IMR-90 (cell line): ENCODE results near the gene TUBB4A. TPM values are rescaled to one million over a fixed set of nuclear protein-coding genes. Genes with fewer than 3 reads are reported as not detected.

ENCODE experiments used
- ATAC-seq: fragments of 200-7000 bp; cut with Tn5 transposase; 2 replicates; pipeline ENCODE4 v1.9.1; 2020; ENCODE audit warnings: low read depth, mild to moderate bottlenecking, moderate library complexity
- BruUV-seq: library from RNA; stranded (reverse); fragments of 400-500 nt; replicated peaks from 2 replicates; lab custom pipeline; 2021; lab: Mats Ljungman, UMichigan
- CTCF ChIA-PET: fragments of 300-600 bp; formaldehyde crosslinking; extraction: SDS; loops from one replicate; lab custom pipeline; 2021; ENCODE audit warnings: antibody characterized with exemption; lab: Yijun Ruan, JAX
- POLR2A ChIA-PET: fragments of 300-600 bp; sonication (Branson Sonifier 250); formaldehyde crosslinking; loops from one replicate; lab custom pipeline; 2022; ENCODE audit warnings: antibody characterized with exemption; ENCODE audit not compliant: unreplicated experiment; lab: Charles Lee
- DNase-seq: peaks from one replicate; pipeline ENCODE4 v3.0.0; 2013
- H2AFZ ChIP-seq: replicated peaks from 2 replicates; pipeline ENCODE3; 2013; ENCODE audit warnings: low read length, mild to moderate bottlenecking; ENCODE audit not compliant: poor library complexity
- H2AK5ac ChIP-seq: 2 replicates; pipeline ENCODE4 v1.6.1; 2013; ENCODE audit warnings: low read depth, low read length, inconsistent platforms
- H2AK9ac ChIP-seq: replicated peaks from 2 replicates; pipeline ENCODE3; 2013; ENCODE audit warnings: mild to moderate bottlenecking, low read depth, low read length, moderate library complexity; ENCODE audit not compliant: poor library complexity
- H2BK120ac ChIP-seq: 2 replicates; pipeline ENCODE4 v1.6.1; 2013; ENCODE audit warnings: low read depth, low read length, inconsistent platforms
- H2BK15ac ChIP-seq: 3 replicates; pipeline ENCODE4 v1.6.1; 2013; ENCODE audit warnings: low read depth, low read length, inconsistent platforms
- H2BK20ac ChIP-seq: 2 replicates; pipeline ENCODE4 v1.6.1; 2013; ENCODE audit warnings: low read depth, mild to moderate bottlenecking, inconsistent platforms, low read length, moderate library complexity
- H2BK5ac ChIP-seq: 2 replicates; pipeline ENCODE4 v1.6.1; 2013; ENCODE audit warnings: mild to moderate bottlenecking, low read depth, low read length, inconsistent platforms; ENCODE audit not compliant: poor library complexity, severe bottlenecking
- H3K14ac ChIP-seq: replicated peaks from 2 replicates; pipeline ENCODE4 v1.6.1; 2013; ENCODE audit warnings: low read depth, low read length, inconsistent platforms
- H3K18ac ChIP-seq: 2 replicates; pipeline ENCODE4 v1.6.1; 2013; ENCODE audit warnings: low read depth, low read length, control low read depth
- H3K23ac ChIP-seq: 2 replicates; pipeline ENCODE4 v1.6.1; 2013; ENCODE audit warnings: low read depth, low read length, inconsistent platforms
- H3K27ac ChIP-seq: 2 replicates; pipeline ENCODE4 v1.5.1; 2013; ENCODE audit warnings: mild to moderate bottlenecking, control low read depth, low read length; ENCODE audit not compliant: insufficient read depth
- H3K27me3 ChIP-seq: 2 replicates; pipeline ENCODE4 v1.6.1; 2013; ENCODE audit warnings: low read length; ENCODE audit not compliant: control insufficient read depth, insufficient read depth
- H3K36me3 ChIP-seq: 2 replicates; pipeline ENCODE4 v1.6.1; 2013; ENCODE audit warnings: low read length, mixed read lengths; ENCODE audit not compliant: control insufficient read depth, insufficient read depth
- H3K4ac ChIP-seq: 2 replicates; pipeline ENCODE4 v1.6.1; 2013; ENCODE audit warnings: low read depth, low read length, inconsistent platforms
- H3K4me1 ChIP-seq: 2 replicates; pipeline ENCODE4 v1.6.1; 2013; ENCODE audit warnings: low read length, mixed read lengths; ENCODE audit not compliant: control insufficient read depth, insufficient read depth
- H3K4me2 ChIP-seq: 2 replicates; pipeline ENCODE4 v1.6.1; 2013; ENCODE audit warnings: low read depth, mild to moderate bottlenecking, control low read depth, low read length, moderate library complexity
- H3K4me3 ChIP-seq: 2 replicates; pipeline ENCODE4 v1.5.1; 2013; ENCODE audit warnings: low read depth, mild to moderate bottlenecking, control low read depth, low read length, moderate library complexity; ENCODE audit not compliant: insufficient read depth
- H3K56ac ChIP-seq: 2 replicates; pipeline ENCODE4 v1.6.1; 2013; ENCODE audit warnings: low read length, inconsistent platforms; ENCODE audit not compliant: insufficient read depth; ENCODE audit errors: extremely low read depth
- H3K79me1 ChIP-seq, 2 experiments: 2 replicates each; pipeline ENCODE4 v1.6.1; 2013; ENCODE audit warnings: low read length in 2 of 2, inconsistent platforms in 1 of 2, low read depth in 1 of 2
- H3K9ac ChIP-seq: 2 replicates; pipeline ENCODE4 v1.6.1; 2013; ENCODE audit warnings: low read depth, low read length, control low read depth
- H3K9me1 ChIP-seq: 2 replicates; pipeline ENCODE4 v1.6.1; 2013; ENCODE audit warnings: low read length, inconsistent platforms; ENCODE audit not compliant: insufficient read depth
- H3K9me3 ChIP-seq: 2 replicates; pipeline ENCODE4 v1.6.1; 2013; ENCODE audit warnings: low read length; ENCODE audit not compliant: control insufficient read depth, insufficient read depth
- H4K20me1 ChIP-seq: 2 replicates; pipeline ENCODE4 v1.6.1; 2013; ENCODE audit warnings: low read length, inconsistent platforms; ENCODE audit not compliant: insufficient read depth
- H4K5ac ChIP-seq: 2 replicates; pipeline ENCODE4 v1.6.1; 2013; ENCODE audit warnings: mild to moderate bottlenecking, low read depth, low read length, control low read depth
- H4K8ac ChIP-seq, 2 experiments: 2 replicates each; pipeline ENCODE4 v1.6.1; 2013; ENCODE audit warnings: low read depth in 2 of 2, low read length in 2 of 2, control low read depth in 1 of 2, inconsistent platforms in 1 of 2
- H4K91ac ChIP-seq: 2 replicates; pipeline ENCODE4 v1.6.1; 2013; ENCODE audit warnings: low read depth, low read length, inconsistent platforms; ENCODE audit not compliant: insufficient read depth
- BHLHE40 ChIP-seq: fragments of 150-350 bp; IDR thresholded peaks from 2 replicates; pipeline ENCODE4 v1.6.1; 2016; ENCODE audit warnings: mild to moderate bottlenecking, low read depth, low read length
- CEBPB ChIP-seq: IDR thresholded peaks from 2 replicates; pipeline ENCODE4 v1.6.1; 2012; ENCODE audit warnings: low read depth, low read length, improper control_type of control experiment
- CHD1 ChIP-seq: IDR thresholded peaks from 2 replicates; pipeline ENCODE4 v1.6.1; 2012; ENCODE audit warnings: low read depth, low read length, improper control_type of control experiment
- ELK1 ChIP-seq: fragments of 150-350 bp; IDR thresholded peaks from 2 replicates; pipeline ENCODE4 v1.6.1; 2016; ENCODE audit warnings: low read depth, mild to moderate bottlenecking, low read length, moderate library complexity, borderline replicate concordance
- FOS ChIP-seq: fragments of 150-350 bp; IDR thresholded peaks from 2 replicates; pipeline ENCODE4 v1.6.1; 2016; ENCODE audit warnings: low read depth, low read length
- MAFK ChIP-seq: IDR thresholded peaks from 2 replicates; pipeline ENCODE4 v1.6.1; 2012; ENCODE audit warnings: low read depth, low read length, improper control_type of control experiment
- MAZ ChIP-seq: IDR thresholded peaks from 2 replicates; pipeline ENCODE4 v1.6.1; 2012; ENCODE audit warnings: low read depth, mild to moderate bottlenecking, low read length, improper control_type of control experiment, moderate library complexity, borderline replicate concordance
- MXI1 ChIP-seq: IDR thresholded peaks from 2 replicates; pipeline ENCODE4 v1.6.1; 2012; ENCODE audit warnings: low read depth, mild to moderate bottlenecking, low read length, moderate library complexity, borderline replicate concordance
- NFE2L2 ChIP-seq: fragments of 150-350 bp; IDR thresholded peaks from 2 replicates; pipeline ENCODE4 v1.6.1; 2016; ENCODE audit warnings: low read depth, mild to moderate bottlenecking, low read length
- POLR2A ChIP-seq: IDR thresholded peaks from 2 replicates; pipeline ENCODE4 v1.6.1; 2012; ENCODE audit warnings: mild to moderate bottlenecking, low read depth, low read length
- RAD21 ChIP-seq: IDR thresholded peaks from 2 replicates; pipeline ENCODE4 v1.6.1; 2012; ENCODE audit warnings: low read length, improper control_type of control experiment
- RCOR1 ChIP-seq: IDR thresholded peaks from 2 replicates; pipeline ENCODE4 v1.6.1; 2012; ENCODE audit warnings: mild to moderate bottlenecking, low read length, improper control_type of control experiment; ENCODE audit not compliant: insufficient replicate concordance
- RFX5 ChIP-seq: IDR thresholded peaks from 2 replicates; pipeline ENCODE4 v1.8.0; 2012; ENCODE audit warnings: low read depth, mild to moderate bottlenecking, low read length, moderate library complexity
- SMC3 ChIP-seq: fragments of 150-350 bp; IDR thresholded peaks from 2 replicates; pipeline ENCODE4 v1.6.1; 2016; ENCODE audit warnings: low read depth, mild to moderate bottlenecking, antibody characterized with exemption, low read length, moderate library complexity
- USF2 ChIP-seq: fragments of 150-350 bp; IDR thresholded peaks from 2 replicates; pipeline ENCODE4 v1.6.1; 2017; ENCODE audit warnings: mild to moderate bottlenecking, antibody characterized with exemption, low read length, low read depth
- WGBS, 2 experiments: methylation state at CpG; one replicate each; pipeline versions ENCODE4 v1.1.5 to v1.1.7; 2013; ENCODE audit warnings: missing lambda C conversion rate in 2 of 2; ENCODE audit not compliant: insufficient read length in 1 of 2; ENCODE audit errors: extremely low coverage in 2 of 2; 5-methylcytosine and 5-hydroxymethylcytosine counted together
- dilution Hi-C: fragments of 300-500 bp; cut with HindIII; formaldehyde crosslinking; loops from one replicate; pipeline ENCODE4 v1.14.3; 2018; ENCODE audit warnings: low sequenced_read_pairs; ENCODE audit not compliant: unreplicated experiment
- in situ Hi-C: fragments of 300-500 bp; cut with MboI; formaldehyde crosslinking; loops from 3 replicates; pipeline ENCODE4 v1.14.3; 2019; ENCODE audit warnings: low sequenced_read_pairs, inconsistent platforms, mixed read lengths
- intact Hi-C: fragments of 100-400 bp; cut with micrococcal nuclease; formaldehyde crosslinking; loops from 2 replicates; pipeline ENCODE4 v1.10.0; 2022
- polyA plus RNA-seq, 3 experiments: library from polyadenylated mRNA; depleted of rRNA; stranded (reverse); fragments of >200 nt; gene quantifications; 2 replicates each; pipeline ENCODE4 v1.2.3, GENCODE V29; 2012; ENCODE audit warnings: low replicate concordance in 1 of 3
- total RNA-seq: library from RNA; depleted of rRNA; stranded (reverse); fragments of >200 nt; gene quantifications from 2 replicates; pipeline ENCODE4 v1.2.3, GENCODE V29; 2012
- TF ChIP-seq, protein P1 (sequence below): conservative IDR thresholded peaks from 2 replicates; pipeline ENCODE4 v1.5.1; 2012; ENCODE audit warnings: mild to moderate bottlenecking, low read depth, low read length, improper control_type of control experiment

Gene TUBB4A
- total and polyA plus RNA-seq, 2 of the 4 experiments (the other 2 are of a cell fraction): not detected

DNA sequence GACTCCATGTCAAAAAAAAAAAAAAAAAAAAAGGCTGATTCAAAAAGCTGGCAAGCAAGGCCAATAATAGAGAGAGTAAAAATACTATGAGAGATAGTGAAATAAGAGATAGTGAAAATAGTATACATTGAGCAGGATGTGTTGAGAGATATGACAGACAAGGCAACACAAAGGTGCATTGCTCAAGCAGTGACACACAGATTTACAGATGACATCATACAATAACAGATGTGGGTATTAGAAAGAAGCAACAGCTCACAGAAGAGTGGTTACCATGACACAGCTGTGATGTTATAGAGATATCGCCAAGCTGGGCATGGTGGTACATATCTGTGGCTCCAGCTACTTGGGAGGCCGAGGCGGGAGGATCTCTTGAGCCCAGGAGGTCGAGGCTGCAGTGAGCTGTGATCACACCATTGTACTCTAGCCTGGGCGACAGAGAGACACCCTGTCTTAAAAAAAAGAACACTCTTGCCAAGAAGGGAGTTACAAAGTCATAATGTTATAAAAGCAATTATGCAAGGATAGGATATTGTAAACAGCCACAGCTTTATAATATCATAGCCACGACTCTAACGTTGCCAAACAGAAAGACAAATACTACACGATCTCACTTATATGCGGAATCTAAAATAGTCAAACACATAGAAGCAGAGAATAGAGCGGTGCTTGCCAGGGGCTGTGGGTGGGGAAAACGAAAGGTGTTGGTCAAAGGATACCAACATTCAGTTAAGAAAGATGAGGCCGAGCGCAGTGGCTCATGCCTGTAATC lies 39.0 kb upstream of the TUBB4A start:
- in situ Hi-C loops (no loop called here), dilution Hi-C loops (no loop called here), intact Hi-C loops (no loop called here)
- no peak overlapping the region for H3K18ac ChIP-seq
- no peak overlapping the region for H3K4me3 ChIP-seq
- H2BK120ac ChIP-seq: no peak overlapping the region
- no peak overlapping the region for H2AK9ac ChIP-seq
- no peak overlapping the region for H2BK20ac ChIP-seq
- POLR2A ChIA-PET: interaction anchor here (0.6 kb wide), 1 partner anchor 17 kb away, joined by 3 read pairs; no protein-coding TSS in a partner anchor
- H3K9me1 ChIP-seq: no peaks in the 10 kb centered on the region
- no peak for DNase-seq
- H3K4me2 ChIP-seq: no peak overlapping the region
- H4K20me1 ChIP-seq: no peaks in the 10 kb centered on the region
- TF ChIP-seq BHLHE40 (no peak), ELK1 (no peak), CEBPB (no peak), POLR2A (no peak), CHD1 (no peak), FOS (no peak), RAD21 (no peak), MAZ (no peak), USF2 (no peak), MAFK (no peak), RCOR1 (no peak), NFE2L2 (no peak), RFX5 (no peak), MXI1 (no peak), SMC3 (no peak)
- TF ChIP-seq, protein P1, sequence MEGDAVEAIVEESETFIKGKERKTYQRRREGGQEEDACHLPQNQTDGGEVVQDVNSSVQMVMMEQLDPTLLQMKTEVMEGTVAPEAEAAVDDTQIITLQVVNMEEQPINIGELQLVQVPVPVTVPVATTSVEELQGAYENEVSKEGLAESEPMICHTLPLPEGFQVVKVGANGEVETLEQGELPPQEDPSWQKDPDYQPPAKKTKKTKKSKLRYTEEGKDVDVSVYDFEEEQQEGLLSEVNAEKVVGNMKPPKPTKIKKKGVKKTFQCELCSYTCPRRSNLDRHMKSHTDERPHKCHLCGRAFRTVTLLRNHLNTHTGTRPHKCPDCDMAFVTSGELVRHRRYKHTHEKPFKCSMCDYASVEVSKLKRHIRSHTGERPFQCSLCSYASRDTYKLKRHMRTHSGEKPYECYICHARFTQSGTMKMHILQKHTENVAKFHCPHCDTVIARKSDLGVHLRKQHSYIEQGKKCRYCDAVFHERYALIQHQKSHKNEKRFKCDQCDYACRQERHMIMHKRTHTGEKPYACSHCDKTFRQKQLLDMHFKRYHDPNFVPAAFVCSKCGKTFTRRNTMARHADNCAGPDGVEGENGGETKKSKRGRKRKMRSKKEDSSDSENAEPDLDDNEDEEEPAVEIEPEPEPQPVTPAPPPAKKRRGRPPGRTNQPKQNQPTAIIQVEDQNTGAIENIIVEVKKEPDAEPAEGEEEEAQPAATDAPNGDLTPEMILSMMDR: no peak
- H3K4ac ChIP-seq: no peak overlapping the region
- no CpG with 5 or more reads among the region's 13 CpGs for WGBS, 2 experiments
- H3K27me3 ChIP-seq: no peaks in the 10 kb centered on the region
- H3K9me3 ChIP-seq: peaks cover 5% of the 10 kb centered on the region; the same call in 1 of the 2 replicates
- H4K5ac ChIP-seq: no peak overlapping the region
- H2BK5ac ChIP-seq: no peak overlapping the region
- H3K36me3 ChIP-seq: no peaks in the 10 kb centered on the region
- H3K14ac ChIP-seq: no peak overlapping the region
- no TSS peak for BruUV-seq
- H3K27ac ChIP-seq: no peak overlapping the region
- no peaks in the 10 kb centered on the region for H3K79me1 ChIP-seq
- H2AFZ ChIP-seq: no peak overlapping the region
- H3K56ac ChIP-seq: no peak overlapping the region
- ATAC-seq: no peak
- no peak overlapping the region for H4K91ac ChIP-seq
- no peak overlapping the region for H2AK5ac ChIP-seq
- H3K4me1 ChIP-seq: no peaks in the 10 kb centered on the region
- CTCF ChIA-PET: no interaction called here
- H3K23ac ChIP-seq: no peak overlapping the region
- no peak overlapping the region for H4K8ac ChIP-seq
- no peak overlapping the region for H3K9ac ChIP-seq
- no peak overlapping the region for H2BK15ac ChIP-seq
